MM.1S (cell line): ENCODE results near the gene CTNS.

Experiments
- CTCF ChIP-seq: fragments of 300-600 bp; sonication (generic); IDR thresholded peaks from 2 replicates; pipeline ENCODE4 v1.5.1; 2016; ENCODE audit warnings: antibody characterized with exemption, low read length, mixed read lengths
- EZH2 ChIP-seq: fragments of 300-600 bp; sonication (generic); optimal IDR thresholded peaks from 2 replicates; pipeline ENCODE3; 2017; ENCODE audit warnings: low read depth, mild to moderate bottlenecking, antibody characterized with exemption, low read length, mixed read lengths
- EZH2phosphoT487 ChIP-seq: fragments of 300-600 bp; sonication (generic); IDR thresholded peaks from 2 replicates; pipeline ENCODE4 v1.6.1; 2018; ENCODE audit warnings: antibody characterized with exemption, low read length

DNA sequence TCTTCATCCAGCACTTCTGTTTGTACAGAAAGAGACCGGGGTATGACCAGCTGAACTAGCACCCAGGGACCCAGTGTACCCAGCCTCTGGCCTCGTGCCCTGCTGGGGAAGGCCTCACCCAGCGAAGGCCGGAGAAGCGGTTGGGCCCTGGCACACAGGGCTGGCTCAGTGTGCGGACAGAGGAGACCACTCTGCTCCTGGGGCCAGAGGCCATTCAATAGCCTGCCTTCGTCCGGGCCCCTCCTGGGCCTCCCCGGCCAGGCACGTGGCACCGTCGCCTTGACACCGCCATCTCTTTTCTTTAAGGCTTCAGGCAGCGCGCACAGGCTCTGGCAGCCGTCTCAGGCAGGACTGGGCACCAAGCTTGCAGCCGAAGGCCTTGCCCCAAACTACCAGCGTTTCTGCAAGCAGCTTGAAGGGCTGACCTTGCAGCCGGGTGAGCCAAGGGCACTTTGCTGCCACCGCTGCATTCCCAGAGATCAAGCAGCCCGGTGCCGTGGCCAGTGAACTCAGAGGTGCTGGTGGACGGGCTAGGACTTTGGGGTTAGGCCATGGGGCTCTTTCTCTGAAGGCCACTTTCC lies 23.8 kb downstream of the CTNS start:
- TF ChIP-seq CTCF (no peak), EZH2phosphoT487 (no peak), EZH2 (no peak)
